Mesendoderm (in vitro differentiated cells): Measurements from ENCODE around the gene IRF5.
A peak's percentile ranks its signal among the peaks of the same experiment; 100 is the strongest.

Source experiments
- DNase-seq: peaks from one replicate; pipeline ENCODE4 v3.0.0; 2013
- H2AK5ac ChIP-seq: 2 replicates; pipeline ENCODE4 v1.6.1; 2013; ENCODE audit warnings: low read length, inconsistent platforms
- H2BK120ac ChIP-seq: 2 replicates; pipeline ENCODE4 v1.6.1; 2013; ENCODE audit warnings: low read depth, mild to moderate bottlenecking, low read length, moderate library complexity, mixed read lengths
- H2BK15ac ChIP-seq: replicated peaks from 2 replicates; pipeline ENCODE4 v1.6.1; 2013; ENCODE audit warnings: low read depth, mild to moderate bottlenecking, moderate library complexity
- H2BK5ac ChIP-seq: 2 replicates; pipeline ENCODE4 v1.6.1; 2013; ENCODE audit warnings: low read length, inconsistent platforms
- H3K18ac ChIP-seq: 2 replicates; pipeline ENCODE4 v1.6.1; 2013; ENCODE audit warnings: mild to moderate bottlenecking, low read length, mixed read lengths
- H3K23ac ChIP-seq: one replicate; pipeline ENCODE4 v1.6.1; 2013; ENCODE audit warnings: low read length
- H3K27ac ChIP-seq: 2 replicates; pipeline ENCODE4 v1.5.1; 2013; ENCODE audit warnings: low read depth, mild to moderate bottlenecking, inconsistent platforms, low read length, moderate library complexity
- H3K27me3 ChIP-seq: 2 replicates; pipeline ENCODE4 v1.6.1; 2013; ENCODE audit warnings: low read length, control low read depth, mild to moderate bottlenecking, inconsistent platforms; ENCODE audit not compliant: insufficient read depth, poor library complexity
- H3K36me3 ChIP-seq: 2 replicates; pipeline ENCODE4 v1.6.1; 2013; ENCODE audit warnings: low read length, inconsistent platforms; ENCODE audit not compliant: control insufficient read depth, insufficient read depth
- H3K4ac ChIP-seq: one replicate; pipeline ENCODE4 v1.6.1; 2013; ENCODE audit warnings: low read depth, mild to moderate bottlenecking, low read length, moderate library complexity
- H3K4me1 ChIP-seq: 2 replicates; pipeline ENCODE4 v1.6.1; 2013; ENCODE audit warnings: low read depth, low read length, inconsistent platforms; ENCODE audit not compliant: control insufficient read depth
- H3K4me2 ChIP-seq: 2 replicates; pipeline ENCODE4 v1.6.1; 2013; ENCODE audit warnings: low read length
- H3K4me3 ChIP-seq: 2 replicates; pipeline ENCODE4 v1.5.1; 2013; ENCODE audit warnings: mild to moderate bottlenecking, low read length
- H3K56ac ChIP-seq: one replicate; pipeline ENCODE4 v1.6.1; 2013; ENCODE audit warnings: low read length
- H3K79me1 ChIP-seq: 2 replicates; pipeline ENCODE4 v1.6.1; 2013; ENCODE audit warnings: low read length, inconsistent platforms
- H3K79me2 ChIP-seq: 2 replicates; pipeline ENCODE4 v1.6.1; 2013; ENCODE audit warnings: mild to moderate bottlenecking, low read length; ENCODE audit not compliant: control insufficient read depth, insufficient read depth
- H3K9ac ChIP-seq: 2 replicates; pipeline ENCODE4 v1.6.1; 2013; ENCODE audit warnings: low read length, inconsistent platforms
- H4K5ac ChIP-seq: one replicate; pipeline ENCODE4 v1.6.1; 2013; ENCODE audit warnings: low read length
- H4K8ac ChIP-seq: one replicate; pipeline ENCODE4 v1.6.1; 2013; ENCODE audit warnings: low read depth, mild to moderate bottlenecking, control low read depth, low read length, moderate library complexity
- WGBS: extraction: QIAGEN DNeasy Blood & Tissue Kit; methylation state at CpG from one replicate; pipeline ENCODE4 v1.1.7; 2013; ENCODE audit warnings: low lambda C conversion rate, missing lambda C conversion rate; ENCODE audit not compliant: insufficient coverage; ENCODE audit errors: extremely low coverage; 5-methylcytosine and 5-hydroxymethylcytosine counted together

IRF5 gene

GRCh38 chr7:128917122-128917521 is 20.6 kb upstream of the IRF5 start:
- H3K18ac ChIP-seq, result no peak overlapping the region
- H2AK5ac ChIP-seq, result no peak overlapping the region
- H2BK120ac ChIP-seq, result no peak overlapping the region
- no peaks in the 10 kb centered on the region for H3K79me1 ChIP-seq
- peak overlapping the region; percentile 6 for H3K23ac ChIP-seq
- no peak overlapping the region for H2BK5ac ChIP-seq
- H3K27ac ChIP-seq, result no peak overlapping the region
- H3K9ac ChIP-seq, result no peak overlapping the region
- WGBS, result no CpG with 5 or more reads among the region's 2 CpGs
- no peak overlapping the region for H3K4me3 ChIP-seq
- H3K36me3 ChIP-seq, result no peaks in the 10 kb centered on the region
- H3K4me1 ChIP-seq, result peaks cover 3% of the 10 kb centered on the region
- no peak overlapping the region for H3K56ac ChIP-seq
- H4K5ac ChIP-seq, result no peak overlapping the region
- H4K8ac ChIP-seq, result no peak overlapping the region
- H3K4ac ChIP-seq, result no peak overlapping the region
- H2BK15ac ChIP-seq, result no peak overlapping the region
- no peak overlapping the region for H3K4me2 ChIP-seq
- no peaks in the 10 kb centered on the region for H3K79me2 ChIP-seq
- peaks cover 13% of the 10 kb centered on the region for H3K27me3 ChIP-seq
- no peak for DNase-seq

GRCh38 chr7:128918016-128918665 is 19.6 kb upstream of the IRF5 start:
- no peak overlapping the region for H4K8ac ChIP-seq
- H3K18ac ChIP-seq, result no peak overlapping the region
- no peak overlapping the region for H3K27ac ChIP-seq
- H3K27me3 ChIP-seq, result peaks cover 13% of the 10 kb centered on the region
- no peak overlapping the region for H3K9ac ChIP-seq
- DNase-seq, result no peak
- no peak overlapping the region for H4K5ac ChIP-seq
- H2BK15ac ChIP-seq, result no peak overlapping the region
- no peaks in the 10 kb centered on the region for H3K79me1 ChIP-seq
- peaks cover 2% of the 10 kb centered on the region for H3K4me1 ChIP-seq
- H3K4ac ChIP-seq, result no peak overlapping the region
- H2BK120ac ChIP-seq, result no peak overlapping the region
- H2BK5ac ChIP-seq, result no peak overlapping the region
- no CpG with 5 or more reads among the region's 8 CpGs for WGBS
- no peak overlapping the region for H3K56ac ChIP-seq
- no peak overlapping the region for H3K4me2 ChIP-seq
- no peaks in the 10 kb centered on the region for H3K79me2 ChIP-seq
- no peak overlapping the region for H3K4me3 ChIP-seq
- no peak overlapping the region for H3K23ac ChIP-seq
- no peaks in the 10 kb centered on the region for H3K36me3 ChIP-seq
- no peak overlapping the region for H2AK5ac ChIP-seq

- no peak overlapping the region for H3K4me3 ChIP-seq
- H2BK5ac ChIP-seq, result no peak overlapping the region
- H2BK15ac ChIP-seq, result no peak overlapping the region
- peaks cover 2% of the 10 kb centered on the region for H3K4me1 ChIP-seq
- no peak overlapping the region for H2AK5ac ChIP-seq
- WGBS, result no CpG with 5 or more reads among the region's 6 CpGs
- no peak overlapping the region for H4K8ac ChIP-seq
- H3K27ac ChIP-seq, result no peak overlapping the region
- H3K18ac ChIP-seq, result no peak overlapping the region
- H3K9ac ChIP-seq, result no peak overlapping the region
- no peak for DNase-seq
- H2BK120ac ChIP-seq, result no peak overlapping the region
- no peak overlapping the region for H3K56ac ChIP-seq
- no peaks in the 10 kb centered on the region for H3K79me1 ChIP-seq
- H3K4me2 ChIP-seq, result no peak overlapping the region
- no peaks in the 10 kb centered on the region for H3K36me3 ChIP-seq
- H4K5ac ChIP-seq, result no peak overlapping the region
- no peaks in the 10 kb centered on the region for H3K79me2 ChIP-seq
- no peak overlapping the region for H3K23ac ChIP-seq
- peaks cover 13% of the 10 kb centered on the region for H3K27me3 ChIP-seq
- no peak overlapping the region for H3K4ac ChIP-seq
These were observed 18.5 kb upstream of the IRF5 start for GRCh38 chr7:128919241-128919640.

GRCh38 chr7:128919881-128920799 is 17.6 kb upstream of the IRF5 start:
- WGBS, result no CpG with 5 or more reads among the region's 14 CpGs
- H3K27me3 ChIP-seq, result peaks cover 13% of the 10 kb centered on the region

GRCh38 chr7:128920913-128921582 is 16.7 kb upstream of the IRF5 start:
- H3K4me2 ChIP-seq, result no peak overlapping the region
- peaks cover 7% of the 10 kb centered on the region for H3K27me3 ChIP-seq
- WGBS, result no CpG with 5 or more reads among the region's 13 CpGs
- peaks cover 2% of the 10 kb centered on the region for H3K4me1 ChIP-seq
- H3K23ac ChIP-seq, result no peak overlapping the region
- no peak overlapping the region for H3K18ac ChIP-seq
- no peak overlapping the region for H3K4ac ChIP-seq
- H2BK15ac ChIP-seq, result no peak overlapping the region
- H4K8ac ChIP-seq, result no peak overlapping the region
- H3K79me1 ChIP-seq, result no peaks in the 10 kb centered on the region
- H3K36me3 ChIP-seq, result no peaks in the 10 kb centered on the region
- H3K79me2 ChIP-seq, result no peaks in the 10 kb centered on the region
- no peak overlapping the region for H3K27ac ChIP-seq
- no peak overlapping the region for H3K4me3 ChIP-seq
- H3K9ac ChIP-seq, result no peak overlapping the region
- no peak overlapping the region for H3K56ac ChIP-seq
- no peak for DNase-seq
- no peak overlapping the region for H2AK5ac ChIP-seq
- no peak overlapping the region for H2BK120ac ChIP-seq
- H4K5ac ChIP-seq, result no peak overlapping the region
- no peak overlapping the region for H2BK5ac ChIP-seq

More at GRCh38 chr7:128919881-128920799, 17.6 kb upstream of the IRF5 start:
- Histone ChIP-seq H2BK15ac (no peak overlapping the region), H3K18ac (no peak overlapping the region), H2AK5ac (no peak overlapping the region), H3K4me2 (no peak overlapping the region), H3K79me2 (no peaks in the 10 kb centered on the region), H3K23ac (no peak overlapping the region), H3K27ac (no peak overlapping the region), H3K4me3 (no peak overlapping the region), H2BK120ac (no peak overlapping the region), H3K4me1 (peaks cover 2% of the 10 kb centered on the region), H3K56ac (no peak overlapping the region), H4K5ac (no peak overlapping the region), H3K79me1 (no peaks in the 10 kb centered on the region), H3K36me3 (no peaks in the 10 kb centered on the region), H2BK5ac (no peak overlapping the region), H3K9ac (no peak overlapping the region), H3K4ac (no peak overlapping the region), H4K8ac (no peak overlapping the region)
- peak; percentile 65 for DNase-seq
